GM12878 (cell line): ENCODE data around the gene ZBTB44. TPM values are rescaled to one million over a fixed set of nuclear protein-coding genes. Genes with fewer than 3 reads are reported as not detected.

ENCODE experiments used
- ATAC-seq: fragments of 200-7000 bp; cut with Tn5 transposase; 3 replicates; pipeline ENCODE4 v1.9.1; 2020; ENCODE audit warnings: mild to moderate bottlenecking, moderate library complexity
- BruUV-seq: library from RNA; stranded (reverse); fragments of 400-500 nt; replicated peaks from 2 replicates; lab custom pipeline; 2021; lab: Mats Ljungman, UMichigan
- CTCF ChIA-PET: fragments of 300-600 bp; sonication (Branson Sonifier 250); formaldehyde crosslinking; extraction: SDS; loops from one replicate; lab custom pipeline; 2021; ENCODE audit warnings: inconsistent platforms; lab: Yijun Ruan, JAX
- POLR2A ChIA-PET: fragments of 350-600 bp; formaldehyde crosslinking; extraction: SDS; loops from one replicate; lab custom pipeline; 2021; ENCODE audit warnings: inconsistent platforms; lab: Charles Lee
- RAD21 ChIA-PET: fragments of 300-600 bp; sonication (Branson Sonifier 250); formaldehyde crosslinking; loops from one replicate; lab custom pipeline; 2023; ENCODE audit warnings: antibody characterized with exemption; ENCODE audit not compliant: unreplicated experiment; lab: Charles Lee
- SMC1A ChIA-PET: fragments of 300-600 bp; sonication (Branson Sonifier 250); formaldehyde crosslinking; loops from one replicate; lab custom pipeline; 2023; ENCODE audit not compliant: unreplicated experiment, uncharacterized antibody; lab: Charles Lee
- DNase-seq: peaks from one replicate; pipeline ENCODE4 v3.0.0-alpha.2; 2011; ENCODE audit warnings: low read depth, low spot score
- FAIRE-seq: peaks from 3 replicates; lab custom pipeline; 2011; peaks lifted over from hg19 to GRCh38; lab: Jason Lieb, UNC
- H2AFZ ChIP-seq: 2 replicates; pipeline ENCODE4 v1.6.0; 2011; ENCODE audit warnings: low read depth, low read length, control low read depth; ENCODE audit not compliant: control insufficient read depth
- H3K27ac ChIP-seq: 2 replicates; pipeline ENCODE4 v1.5.1; 2011; ENCODE audit warnings: control low read depth; ENCODE audit not compliant: control insufficient read depth, insufficient read depth
- H3K27me3 ChIP-seq, 2 experiments: replicated peaks in 1 of 2; 2 replicates each; pipeline versions ENCODE4 v1.6.0 to v1.6.1; 2011; ENCODE audit warnings: low read length in 1 of 2; ENCODE audit not compliant: control insufficient read depth in 2 of 2, insufficient read depth in 2 of 2
- H3K36me3 ChIP-seq, 2 experiments: 2 replicates each; pipeline ENCODE4 v1.5.1; 2011; ENCODE audit warnings: low read length in 1 of 2; ENCODE audit not compliant: control insufficient read depth in 2 of 2, insufficient read depth in 2 of 2
- H3K4me1 ChIP-seq: 2 replicates; pipeline ENCODE4 v1.6.1; 2011; ENCODE audit warnings: mild to moderate bottlenecking, low read length, moderate library complexity, mixed read lengths; ENCODE audit not compliant: control insufficient read depth, insufficient read depth
- H3K4me2 ChIP-seq: 2 replicates; pipeline ENCODE4 v1.6.0; 2011; ENCODE audit warnings: control low read depth; ENCODE audit not compliant: control insufficient read depth, insufficient read depth
- H3K4me3 ChIP-seq: fragments of 200-600 bp; sonication (generic); 2 replicates; pipeline ENCODE4 v1.5.1; 2016
- H3K79me2 ChIP-seq: 2 replicates; pipeline ENCODE4 v1.6.0; 2011; ENCODE audit warnings: low read length; ENCODE audit not compliant: control insufficient read depth, insufficient read depth
- H3K9ac ChIP-seq: 2 replicates; pipeline ENCODE4 v1.8.0; 2011; ENCODE audit warnings: low read length, control low read depth, mixed read lengths; ENCODE audit not compliant: control insufficient read depth, insufficient read depth
- H3K9me3 ChIP-seq: replicated peaks from 3 replicates; pipeline ENCODE4 v1.5.1; 2011; ENCODE audit warnings: mild to moderate bottlenecking, low read length; ENCODE audit not compliant: control insufficient read depth, insufficient read depth
- H4K20me1 ChIP-seq: 2 replicates; pipeline ENCODE4 v1.6.0; 2011; ENCODE audit not compliant: control insufficient read depth, insufficient read depth
- CREM ChIP-seq: IDR thresholded peaks from 2 replicates; pipeline ENCODE4 v1.6.1; 2014; ENCODE audit warnings: antibody characterized with exemption, low read depth
- EGR1 ChIP-seq, 2 experiments: IDR thresholded peaks; 1 replicate in 1 of 2; 2 replicates in 1 of 2; pipeline ENCODE4 v1.6.1; 2011 to 2012; ENCODE audit warnings: low read depth in 2 of 2, low read length in 2 of 2, borderline replicate concordance in 1 of 2, mild to moderate bottlenecking in 1 of 2, moderate library complexity in 1 of 2
- ESRRA ChIP-seq: IDR thresholded peaks from 2 replicates; pipeline ENCODE4 v1.6.1; 2012; ENCODE audit warnings: mild to moderate bottlenecking, low read length, improper control_type of control experiment
- HDGF ChIP-seq: fragments of 450-650 bp; IDR thresholded peaks from 2 replicates; pipeline ENCODE4 v1.6.1; 2016; ENCODE audit warnings: antibody characterized with exemption
- IRF5 ChIP-seq: fragments of 450-650 bp; IDR thresholded peaks from 2 replicates; pipeline ENCODE4 v1.6.1; 2017; ENCODE audit warnings: borderline replicate concordance
- MEF2A ChIP-seq: IDR thresholded peaks from 2 replicates; pipeline ENCODE4 v1.6.1; 2011; ENCODE audit warnings: low read depth, mild to moderate bottlenecking, low read length, moderate library complexity; ENCODE audit not compliant: insufficient read depth
- PML ChIP-seq: IDR thresholded peaks from 2 replicates; pipeline ENCODE4 v1.6.1; 2012; ENCODE audit warnings: low read length, inconsistent platforms
- POU2F2 ChIP-seq: IDR thresholded peaks from 3 replicates; pipeline ENCODE4 v1.6.1; 2011; ENCODE audit warnings: low read depth, mild to moderate bottlenecking, low read length, borderline replicate concordance
- SMC3 ChIP-seq: IDR thresholded peaks from 2 replicates; pipeline ENCODE4 v1.6.1; 2011; ENCODE audit warnings: low read length, improper control_type of control experiment, borderline replicate concordance
- SREBF2 ChIP-seq: IDR thresholded peaks from 2 replicates; pipeline ENCODE4 v1.6.1; 2012; ENCODE audit warnings: mild to moderate bottlenecking, low read length
- TCF12 ChIP-seq: IDR thresholded peaks from 2 replicates; pipeline ENCODE4 v1.6.1; 2011; ENCODE audit warnings: low read depth, mild to moderate bottlenecking, low read length
- YY1 ChIP-seq: IDR thresholded peaks from 2 replicates; pipeline ENCODE4 v1.6.1; 2011; ENCODE audit warnings: low read depth, mild to moderate bottlenecking, low read length
- ZBTB11 ChIP-seq: fragments of 450-650 bp; formaldehyde crosslinking; IDR thresholded peaks from 2 replicates; pipeline ENCODE4 v1.5.0; 2022; ENCODE audit warnings: mild to moderate bottlenecking, missing genetic modification characterization
- WGBS: methylation state at CpG from one replicate; pipeline ENCODE4 v1.1.6; 2016; ENCODE audit warnings: low lambda C conversion rate; ENCODE audit not compliant: insufficient replicate concordance, insufficient coverage; ENCODE audit errors: missing lambda C conversion rate; 5-methylcytosine and 5-hydroxymethylcytosine counted together
- in situ Hi-C: fragments of 300-500 bp; cut with MboI; formaldehyde crosslinking; loops from 9 replicates; pipeline ENCODE4 v1.14.3; 2018; ENCODE audit warnings: mixed read lengths
- intact Hi-C: fragments of 100-400 bp; cut with micrococcal nuclease; formaldehyde crosslinking; loops from one replicate; pipeline ENCODE4 v1.14.2; 2022; ENCODE audit not compliant: unreplicated experiment
- polyA plus RNA-seq, 11 experiments: library from polyadenylated mRNA; depleted of rRNA in 4 of 11; unstranded in 6 of 11; stranded (reverse) in 5 of 11; fragments of >200 nt; fragmentation: Nextera tagmentation in 4 of 11; fragmentation: Illumina TruSeq in 1 of 11; extraction: Ambion mirVana in 4 of 11; extraction: Trizol in 1 of 11; gene quantifications; 1 replicate in 1 of 11; 2 replicates in 10 of 11; pipeline versions ENCODE4 v1.2.1 to v1.2.3, GENCODE V29; 2011 to 2016; ENCODE audit warnings: inconsistent platforms in 2 of 11, missing spikeins in 2 of 11, low read depth in 1 of 11
- total RNA-seq, 4 experiments: library from RNA; depleted of rRNA in 3 of 4; stranded (reverse); fragments of >200 nt in 3 of 4; fragmentation: Illumina TruSeq in 1 of 4; extraction: Trizol in 1 of 4; gene quantifications; 2 replicates each; pipeline versions ENCODE4 v1.2.1 to v1.2.3, GENCODE V29; 2013 to 2021
- TF ChIP-seq, protein P1 (sequence below): IDR thresholded peaks from 2 replicates; pipeline ENCODE4 v1.6.1; 2011; ENCODE audit warnings: low read depth, mild to moderate bottlenecking, low read length, moderate library complexity, borderline replicate concordance; ENCODE audit errors: extremely low read depth

The ZBTB44 gene
- total and polyA plus RNA-seq, 10 of the 15 experiments (the other 5 are each of a cell fraction or from before 2014, with no cell fraction given) = 2.8 to 38.2 (median 12.2) TPM

DNA sequence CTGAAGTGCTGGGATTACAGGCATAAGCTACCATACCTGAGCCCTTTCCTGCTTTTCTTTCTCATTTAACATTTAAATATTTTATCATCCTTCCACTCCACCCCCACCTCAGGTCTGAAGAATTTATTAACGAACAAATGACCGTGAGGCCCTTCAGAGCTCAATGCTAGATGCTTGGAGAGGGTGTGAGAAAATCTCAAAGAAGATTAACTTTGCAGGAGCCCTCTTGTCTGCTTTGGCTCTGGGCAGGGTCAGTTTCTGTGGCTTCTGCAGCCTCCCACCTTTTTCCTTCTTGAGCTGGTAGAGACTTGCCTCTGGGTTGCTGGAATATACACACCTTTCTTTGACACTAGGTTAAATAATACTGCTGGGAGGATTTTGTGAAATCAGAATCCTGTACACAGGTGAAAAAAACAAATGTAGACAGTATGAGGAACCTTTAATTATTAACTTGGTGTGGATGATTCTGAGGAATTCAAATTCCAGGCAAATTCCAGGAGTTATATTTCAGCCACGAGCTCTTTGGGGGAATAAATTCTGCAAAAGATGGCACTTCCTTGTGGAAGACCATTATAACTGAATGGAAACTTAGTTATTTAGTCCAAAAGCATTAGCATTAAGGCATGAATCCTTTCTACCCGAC, 3.4 kb upstream of the ZBTB44 start:
- RAD21 ChIA-PET = interaction anchor here (1.1 kb wide), 2 partner anchors 8 to 105 kb away, joined by 3 to 4 read pairs; no protein-coding TSS in a partner anchor
- H3K79me2 ChIP-seq = peaks cover 11% of the 10 kb centered on the region
- ATAC-seq = no peak
- TF ChIP-seq SMC3 (no peak), EGR1 (IDR thresholded peaks at IDR 0.05; ENCODE audit: borderline replicate concordance in 1 of 2, low read depth in 2 of 2, low read length in 2 of 2) (no peak), MEF2A (no peak), ZBTB11 (no peak), YY1 (no peak), PML (no peak), POU2F2 (no peak), SREBF2 (no peak), HDGF (no peak), TCF12 (no peak), IRF5 (no peak), ESRRA (no peak), CREM (no peak)
- TF ChIP-seq, protein P1, sequence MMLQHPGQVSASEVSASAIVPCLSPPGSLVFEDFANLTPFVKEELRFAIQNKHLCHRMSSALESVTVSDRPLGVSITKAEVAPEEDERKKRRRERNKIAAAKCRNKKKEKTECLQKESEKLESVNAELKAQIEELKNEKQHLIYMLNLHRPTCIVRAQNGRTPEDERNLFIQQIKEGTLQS = no peak
- TF ChIP-seq, all 136 proteins: peak for 0
- BruUV-seq = no TSS peak
- Histone ChIP-seq H3K27me3 (no peaks in the 10 kb centered on the region), H3K9ac (no peak overlapping the region), H3K27ac (no peak overlapping the region), H3K4me1 (peaks cover 3% of the 10 kb centered on the region; the same call in 1 of the 2 replicates), H4K20me1 (no peaks in the 10 kb centered on the region), H3K9me3 (peaks cover 7% of the 10 kb centered on the region; the same call in 2 of the 3 replicates), H3K4me3 (no peak overlapping the region), H3K36me3 (no peaks in the 10 kb centered on the region), H2AFZ (no peak overlapping the region), H3K4me2 (no peak overlapping the region)
- intact Hi-C loops (no loop called here), in situ Hi-C loops (no loop called here)
- ChIA-PET POLR2A (interaction anchor here (1.2 kb wide), 1 partner anchor 14 kb away, joined by 3 read pairs; no protein-coding TSS in a partner anchor), SMC1A (interaction anchor here (0.7 to 1.5 kb wide), 7 partner anchors 9 to 450 kb away, joined by 3 to 5 read pairs (median 3); no protein-coding TSS in a partner anchor), CTCF (interaction anchor here (0.6 to 2.5 kb wide), 5 partner anchors 17 to 223 kb away, joined by 3 to 7 read pairs (median 3); no protein-coding TSS in a partner anchor)
- DNase-seq (no peak), FAIRE-seq (no peak)
- WGBS = 44% methylated on average over 4 of the region's 4 CpGs
